Measurements from ENCODE around the gene CZIB. TPM values are rescaled to one million over a fixed set of nuclear protein-coding genes. Genes with fewer than 3 reads are reported as not detected.

CZIB gene
- total RNA-seq (2022; extraction: Qiagen RNA extraction; ENCODE audit: low read depth), result 27.4 to 37.1 TPM (median 29.2 TPM) in 5 replicates

DNA sequence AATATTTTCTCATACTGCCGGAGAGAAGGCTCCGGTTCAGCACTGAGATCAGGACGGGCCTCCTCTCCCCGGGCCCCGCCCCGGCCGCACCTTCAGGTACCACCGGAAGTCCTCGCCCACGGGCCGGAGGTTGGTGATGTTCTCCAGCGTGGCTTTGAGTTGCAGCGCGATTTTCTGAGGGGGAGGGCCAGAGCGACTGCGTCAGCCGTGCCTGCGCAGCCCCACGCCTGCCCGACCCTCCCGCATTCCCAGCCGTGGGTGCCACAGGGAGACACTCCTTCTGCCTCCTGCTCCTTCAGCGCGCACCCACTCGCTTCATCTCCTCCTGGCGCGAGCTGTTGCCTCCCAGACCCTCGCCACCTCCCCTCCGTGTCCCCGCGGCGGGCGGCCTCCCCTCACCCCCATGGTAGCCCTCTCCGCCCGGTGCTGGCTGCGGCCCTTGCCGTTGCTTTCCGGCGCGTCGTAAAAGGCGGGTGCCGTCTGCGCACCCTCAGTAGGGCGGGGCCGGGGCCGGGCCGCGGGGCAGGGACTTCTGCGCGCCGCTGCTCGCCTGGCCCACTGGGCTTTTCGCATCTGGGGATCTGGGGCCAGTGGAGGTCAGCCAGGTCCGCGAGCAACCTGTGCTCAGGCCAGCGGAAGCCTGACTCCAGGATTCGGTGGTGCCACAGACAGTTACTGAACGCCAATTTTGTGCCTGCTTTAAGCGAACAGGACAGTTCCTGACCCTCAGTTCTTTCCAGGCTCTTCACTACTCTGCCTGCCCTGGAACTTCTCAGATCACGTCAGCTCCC lies at the start of gene CZIB:
Gene CZIB (minus strand): TSS at position 464 of the 791 bp plus-strand sequence. CDS start 59 bp downstream, at position 405.

GRCh38 chr1:53238197-53239155 lies 18.0 kb upstream of the CZIB start, which contains the start of gene MAGOH:
MAGOH (minus strand) TSS chr1:53238518; CDS start chr1:53238448, 70 bp downstream.

DNA sequence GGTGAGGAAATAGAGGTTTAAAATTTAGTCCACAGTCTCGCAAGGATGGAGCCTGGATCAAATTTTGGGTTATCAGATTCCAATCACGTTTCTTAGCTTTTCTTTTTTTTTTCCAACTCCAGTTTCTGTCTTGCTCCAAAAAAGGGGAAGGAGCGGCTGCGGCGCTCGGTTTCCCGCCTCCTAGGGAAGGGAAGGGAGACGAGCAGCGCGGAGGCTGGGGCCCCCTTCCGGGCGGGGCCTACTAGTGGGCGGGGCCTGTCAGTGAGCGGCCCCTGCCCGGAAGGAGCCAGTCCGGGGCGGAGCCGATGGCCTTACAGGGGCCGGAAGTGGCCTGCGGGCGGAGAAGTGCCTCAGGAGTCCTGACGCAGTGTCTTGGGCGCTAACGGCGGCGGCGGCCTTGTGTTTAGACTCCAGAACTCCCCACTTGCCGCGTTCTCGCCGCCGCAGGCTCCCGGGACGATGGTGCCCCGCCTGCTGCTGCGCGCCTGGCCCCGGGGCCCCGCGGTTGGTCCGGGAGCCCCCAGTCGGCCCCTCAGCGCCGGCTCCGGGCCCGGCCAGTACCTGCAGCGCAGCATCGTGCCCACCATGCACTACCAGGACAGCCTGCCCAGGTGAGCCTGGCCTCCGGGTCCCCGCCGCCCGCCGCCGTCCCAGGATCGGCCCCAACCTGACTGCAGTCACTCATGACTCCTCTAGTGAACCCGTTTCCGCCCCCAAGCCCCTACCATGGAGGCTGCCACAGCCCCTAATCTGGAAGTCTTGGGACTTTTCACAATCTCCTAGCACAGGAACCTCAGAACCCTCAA lies 23.7 kb downstream of the CZIB start, which contains the start of gene CPT2:
Gene CPT2 (plus strand): TSS at position 340 of the 806 bp plus-strand sequence. CDS start 120 bp downstream, at position 460.

Other genes with a start within 250 kb of the CZIB start
- gene PODN, start 158.4 kb downstream of the CZIB start, total RNA-seq (2022; extraction: Qiagen RNA extraction; ENCODE audit: low read depth), result not detected in 5 replicates
- not detected in 5 replicates for gene SLC1A7, start 78.0 kb downstream of the CZIB start, total RNA-seq (2022; extraction: Qiagen RNA extraction; ENCODE audit: low read depth)
- gene CPT2, start 23.8 kb downstream of the CZIB start, total RNA-seq (2022; extraction: Qiagen RNA extraction; ENCODE audit: low read depth), result 8.1 to 9.6 TPM (median 9.0 TPM) in 5 replicates
- 60.3 to 127 TPM (median 64.7 TPM) in 5 replicates for gene MAGOH, start 17.9 kb upstream of the CZIB start, total RNA-seq (2022; extraction: Qiagen RNA extraction; ENCODE audit: low read depth)
- 31.8 to 45.8 TPM (median 38.7 TPM) in 5 replicates for gene LRP8, start 107.4 kb upstream of the CZIB start, total RNA-seq (2022; extraction: Qiagen RNA extraction; ENCODE audit: low read depth)
- not detected in 5 replicates for gene DMRTB1, start 238.8 kb upstream of the CZIB start, total RNA-seq (2022; extraction: Qiagen RNA extraction; ENCODE audit: low read depth)